Stimulated activated CD8-positive, alpha-beta memory T cell treated with anti-CD3 and anti-CD28 coated beads, Interleukin-12 subunit alpha, Interleukin-12 subunit beta, amount 100 ng/mL, for 4 hours (primary cell): ENCODE results near the gene CDK5R2.
"Not testable (repeated sequence)": the region's sequence is repeated elsewhere in the genome, so short reads cannot be mapped to it uniquely, and the experiment has no call there.

Experiments
- DNase-seq: peaks from one replicate; pipeline ENCODE4 v3.0.0-alpha.2; 2020; ENCODE audit warnings: low read depth

CDK5R2 gene

GRCh38 chr2:218959141-218959731 is at the start of gene CDK5R2:
Gene CDK5R2 (plus strand): TSS chr2:218959666. CDS start chr2:218959821, 155 bp downstream.
- peak; percentile 25 for DNase-seq

GRCh38 chr2:218910741-218911140 is 48.7 kb upstream of the CDK5R2 start:
- DNase-seq: no peak

- DNase-seq: no peak
Observed at GRCh38 chr2:218920504-218920903, 39.0 kb upstream of the CDK5R2 start.

GRCh38 chr2:218924757-218925156 is 34.7 kb upstream of the CDK5R2 start:
- no peak for DNase-seq

- no peak for DNase-seq
Observed at GRCh38 chr2:218925434-218925833, 34.0 kb upstream of the CDK5R2 start.

GRCh38 chr2:218927422-218927821 is 32.0 kb upstream of the CDK5R2 start:
- DNase-seq: no peak

- no peak for DNase-seq
Observed at GRCh38 chr2:218927876-218928275, 31.6 kb upstream of the CDK5R2 start.

GRCh38 chr2:218930488-218930887 is 29.0 kb upstream of the CDK5R2 start:
- DNase-seq: not testable (repeated sequence)

GRCh38 chr2:218931751-218932150 is 27.7 kb upstream of the CDK5R2 start:
- DNase-seq: not testable (repeated sequence)

GRCh38 chr2:218944759-218945404 is 14.6 kb upstream of the CDK5R2 start:
- DNase-seq: no peak

GRCh38 chr2:218946621-218947020 is 12.8 kb upstream of the CDK5R2 start:
- DNase-seq: no peak

- DNase-seq: no peak
Observed at GRCh38 chr2:218952160-218952559, 7.3 kb upstream of the CDK5R2 start.

- no peak for DNase-seq
Observed at GRCh38 chr2:218953366-218953954, 6.0 kb upstream of the CDK5R2 start.

- DNase-seq: no peak
Observed at GRCh38 chr2:218954541-218955300, 4.7 kb upstream of the CDK5R2 start.

GRCh38 chr2:218956039-218956438 is 3.4 kb upstream of the CDK5R2 start:
- no peak for DNase-seq

GRCh38 chr2:218957671-218958070 is 1.8 kb upstream of the CDK5R2 start:
- no peak for DNase-seq

- DNase-seq: no peak
Observed at GRCh38 chr2:218958276-218958675, 1.2 kb upstream of the CDK5R2 start.

- DNase-seq: no peak
Observed at GRCh38 chr2:218959761-218960308, 369 bp downstream of the CDK5R2 start.

- no peak for DNase-seq
Observed at GRCh38 chr2:218960309-218961165, 1.1 kb downstream of the CDK5R2 start.

GRCh38 chr2:218961229-218961628 is 1.8 kb downstream of the CDK5R2 start:
- no peak for DNase-seq
